ENCODE results near the gene TRIM29. TPM values are rescaled to one million over a fixed set of nuclear protein-coding genes. Genes with fewer than 3 reads are reported as not detected.

TRIM29 gene
- total and polyA plus RNA-seq, 10 of the 15 experiments (the other 5 are each of a cell fraction or from before 2014, with no cell fraction given) = 0.08 to 0.67 (median 0.26) TPM; not detected in 5

DNA sequence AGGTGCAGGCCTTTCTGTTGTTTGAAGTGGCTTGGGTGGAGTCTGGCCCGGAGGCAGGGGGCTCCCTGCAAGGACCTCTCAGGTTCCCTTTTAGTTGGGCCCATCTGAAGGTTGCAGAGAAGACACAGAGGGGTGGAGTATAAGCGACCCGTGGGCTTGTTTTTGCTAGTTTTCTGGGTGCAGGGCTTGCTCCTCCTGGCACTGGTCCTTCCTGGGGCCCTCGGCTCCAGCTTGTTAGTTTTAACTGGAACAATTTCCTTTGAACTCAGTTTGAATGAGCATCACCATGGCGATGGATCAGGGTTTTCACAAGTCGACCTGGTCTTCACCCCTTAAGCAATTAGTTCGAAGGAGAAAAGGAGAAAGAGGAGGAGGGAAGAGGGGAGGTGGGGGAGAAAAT is 44.5 kb upstream of the TRIM29 start (continued):
- TF ChIP-seq, protein P1, sequence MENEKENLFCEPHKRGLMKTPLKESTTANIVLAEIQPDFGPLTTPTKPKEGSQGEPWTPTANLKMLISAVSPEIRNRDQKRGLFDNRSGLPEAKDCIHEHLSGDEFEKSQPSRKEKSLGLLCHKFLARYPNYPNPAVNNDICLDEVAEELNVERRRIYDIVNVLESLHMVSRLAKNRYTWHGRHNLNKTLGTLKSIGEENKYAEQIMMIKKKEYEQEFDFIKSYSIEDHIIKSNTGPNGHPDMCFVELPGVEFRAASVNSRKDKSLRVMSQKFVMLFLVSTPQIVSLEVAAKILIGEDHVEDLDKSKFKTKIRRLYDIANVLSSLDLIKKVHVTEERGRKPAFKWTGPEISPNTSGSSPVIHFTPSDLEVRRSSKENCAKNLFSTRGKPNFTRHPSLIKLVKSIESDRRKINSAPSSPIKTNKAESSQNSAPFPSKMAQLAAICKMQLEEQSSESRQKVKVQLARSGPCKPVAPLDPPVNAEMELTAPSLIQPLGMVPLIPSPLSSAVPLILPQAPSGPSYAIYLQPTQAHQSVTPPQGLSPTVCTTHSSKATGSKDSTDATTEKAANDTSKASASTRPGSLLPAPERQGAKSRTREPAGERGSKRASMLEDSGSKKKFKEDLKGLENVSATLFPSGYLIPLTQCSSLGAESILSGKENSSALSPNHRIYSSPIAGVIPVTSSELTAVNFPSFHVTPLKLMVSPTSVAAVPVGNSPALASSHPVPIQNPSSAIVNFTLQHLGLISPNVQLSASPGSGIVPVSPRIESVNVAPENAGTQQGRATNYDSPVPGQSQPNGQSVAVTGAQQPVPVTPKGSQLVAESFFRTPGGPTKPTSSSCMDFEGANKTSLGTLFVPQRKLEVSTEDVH (IDR thresholded peaks at IDR 0.05; ENCODE audit: low read depth, partially characterized antibody) = no peak
- TF ChIP-seq ZNF687 (IDR thresholded peaks at IDR 0.05) (no peak), CBX3 (IDR thresholded peaks at IDR 0.05; ENCODE audit: borderline replicate concordance, low read depth) (no peak), BCL3 (IDR thresholded peaks at IDR 0.05; ENCODE audit: borderline replicate concordance, insufficient read depth, low read depth, low read length, poor library complexity, severe bottlenecking) (no peak), PAX8 (IDR thresholded peaks at IDR 0.05) (no peak)
